Right kidney (tissue), 1 donor: ENCODE measurements around the gene BBC3.
"Not testable (repeated sequence)": the region's sequence is repeated elsewhere in the genome, so short reads cannot be mapped to it uniquely, and the experiment has no call there.

Experiments
- DNase-seq: peaks from one replicate; pipeline ENCODE4 v3.0.0-alpha.2; 2016

Gene BBC3

DNA sequence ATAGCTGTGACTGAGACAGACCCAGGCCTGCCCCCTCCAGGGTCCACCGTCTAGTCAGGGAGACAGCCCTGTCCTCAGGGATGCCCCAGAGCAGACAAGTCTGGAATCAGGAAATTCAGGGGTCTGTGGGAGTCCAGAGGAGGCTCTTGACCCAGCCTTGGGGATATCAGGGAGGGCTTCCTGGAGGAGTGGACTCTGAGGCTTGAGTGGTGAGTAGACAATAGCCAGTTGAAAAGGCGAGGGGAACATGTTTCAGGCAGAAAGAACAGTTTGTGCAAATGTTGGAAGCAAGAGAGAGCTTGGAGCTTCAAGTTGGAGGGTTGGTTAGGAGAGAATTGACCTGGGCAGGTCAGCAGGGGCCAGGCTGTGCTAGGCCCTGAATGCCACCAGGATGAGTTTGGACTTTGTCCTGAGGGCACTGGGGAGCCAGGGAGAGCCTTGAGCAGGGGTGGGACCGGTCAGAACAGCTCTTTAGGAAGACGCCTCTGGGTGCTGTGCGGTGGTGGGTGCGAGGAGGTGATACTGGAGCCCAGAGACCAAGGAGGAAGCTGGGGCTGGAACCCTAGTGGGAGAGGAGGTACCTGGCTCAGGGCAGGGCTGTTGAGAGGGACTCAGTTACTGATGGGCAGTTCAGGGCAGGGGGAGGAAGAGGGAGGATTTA is 28.0 kb upstream of the BBC3 start:
- no peak for DNase-seq

DNA sequence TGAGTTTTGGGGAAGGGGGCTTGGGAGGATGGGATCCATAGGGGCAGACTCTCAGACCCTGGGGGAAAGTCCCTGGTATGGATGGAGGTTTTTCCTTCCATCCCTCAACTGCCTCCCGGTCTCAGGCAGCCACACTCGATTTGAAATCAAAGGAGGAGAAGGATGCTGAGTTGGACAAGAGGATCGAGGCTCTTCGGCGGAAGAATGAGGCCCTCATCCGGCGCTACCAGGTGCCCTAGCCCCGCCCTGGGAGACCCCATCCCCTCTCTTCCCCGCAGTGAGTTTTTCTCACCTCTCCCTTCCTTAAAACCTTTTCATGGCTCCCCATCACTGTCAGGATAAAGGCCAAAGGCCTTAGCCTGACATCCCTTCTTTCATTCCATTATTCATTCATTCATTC is 27.4 kb upstream of the BBC3 start:
- no peak for DNase-seq

DNA sequence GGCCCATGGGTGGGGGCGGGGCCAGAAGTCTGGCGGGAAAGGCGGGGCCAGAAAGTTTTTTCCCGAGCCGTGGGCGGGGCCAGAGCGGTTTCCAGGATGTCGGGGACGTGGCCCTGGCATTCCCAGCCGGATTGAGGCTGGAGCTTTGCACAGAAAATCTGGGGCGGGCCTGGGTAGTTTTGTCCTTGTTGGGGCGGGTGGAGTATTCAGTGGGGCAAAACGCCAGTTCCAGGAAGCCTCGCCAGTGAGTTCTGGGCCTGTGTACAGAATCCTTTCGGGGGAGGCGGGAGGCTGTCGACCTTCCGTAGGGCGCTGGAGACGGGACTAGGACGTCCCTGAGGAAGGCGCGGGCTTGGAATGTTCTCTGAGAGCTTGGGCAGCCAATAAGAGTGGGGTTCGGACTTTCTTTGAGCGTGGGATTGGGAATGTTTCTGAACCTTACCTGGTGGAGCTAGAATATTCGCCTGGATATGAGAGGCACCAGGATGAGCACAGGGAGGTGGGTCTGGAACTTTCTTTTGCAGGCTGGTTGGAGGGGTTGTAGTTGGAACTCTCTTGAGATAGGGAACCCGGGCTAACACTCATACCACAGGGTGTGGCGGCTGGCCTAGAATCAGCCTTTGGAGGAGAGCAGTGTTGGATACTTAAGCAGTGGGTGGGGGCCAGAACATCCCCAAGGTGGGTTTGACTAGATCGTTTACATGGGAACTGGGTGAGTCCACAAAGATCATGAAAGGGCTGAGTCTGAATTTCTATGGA is 26.6 kb upstream of the BBC3 start:
- peak; percentile 88 for DNase-seq

DNA sequence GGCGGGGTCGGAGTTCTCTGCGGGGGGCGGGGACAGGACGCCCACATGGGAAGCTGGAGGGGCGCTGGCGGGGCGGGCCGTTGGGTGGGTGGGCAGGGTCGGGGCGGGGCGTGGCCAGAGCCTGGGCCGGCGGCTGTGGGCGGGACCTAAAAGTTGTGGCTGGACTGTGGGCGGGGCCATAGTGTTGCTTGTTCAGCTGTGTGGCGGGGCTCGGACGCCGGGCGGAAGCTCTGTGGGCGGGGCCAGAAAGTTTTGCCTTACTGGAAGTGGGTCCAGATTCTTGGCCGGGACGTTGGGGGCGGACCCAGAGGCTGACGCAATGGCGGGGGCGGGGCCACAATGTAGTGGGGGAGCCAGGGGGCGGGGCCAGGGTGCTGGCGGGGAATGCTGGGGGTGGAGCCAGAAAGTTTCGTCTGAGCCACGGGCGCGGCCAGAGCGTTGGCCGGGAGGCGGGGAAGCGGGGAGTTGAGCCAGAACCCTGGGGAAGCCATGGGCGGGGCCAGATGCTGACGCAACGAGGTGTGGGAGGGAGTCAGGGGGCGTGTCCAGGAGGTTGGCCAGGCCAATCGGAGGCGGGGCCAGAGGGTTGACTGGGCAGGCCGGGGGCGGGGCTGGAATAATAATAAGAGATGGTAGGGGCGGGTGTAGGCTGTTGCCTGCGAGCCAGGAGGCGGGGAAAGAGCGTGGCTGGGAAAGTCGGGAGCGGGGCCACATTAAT is 25.9 kb upstream of the BBC3 start:
- DNase-seq, result peak; percentile 89

DNA sequence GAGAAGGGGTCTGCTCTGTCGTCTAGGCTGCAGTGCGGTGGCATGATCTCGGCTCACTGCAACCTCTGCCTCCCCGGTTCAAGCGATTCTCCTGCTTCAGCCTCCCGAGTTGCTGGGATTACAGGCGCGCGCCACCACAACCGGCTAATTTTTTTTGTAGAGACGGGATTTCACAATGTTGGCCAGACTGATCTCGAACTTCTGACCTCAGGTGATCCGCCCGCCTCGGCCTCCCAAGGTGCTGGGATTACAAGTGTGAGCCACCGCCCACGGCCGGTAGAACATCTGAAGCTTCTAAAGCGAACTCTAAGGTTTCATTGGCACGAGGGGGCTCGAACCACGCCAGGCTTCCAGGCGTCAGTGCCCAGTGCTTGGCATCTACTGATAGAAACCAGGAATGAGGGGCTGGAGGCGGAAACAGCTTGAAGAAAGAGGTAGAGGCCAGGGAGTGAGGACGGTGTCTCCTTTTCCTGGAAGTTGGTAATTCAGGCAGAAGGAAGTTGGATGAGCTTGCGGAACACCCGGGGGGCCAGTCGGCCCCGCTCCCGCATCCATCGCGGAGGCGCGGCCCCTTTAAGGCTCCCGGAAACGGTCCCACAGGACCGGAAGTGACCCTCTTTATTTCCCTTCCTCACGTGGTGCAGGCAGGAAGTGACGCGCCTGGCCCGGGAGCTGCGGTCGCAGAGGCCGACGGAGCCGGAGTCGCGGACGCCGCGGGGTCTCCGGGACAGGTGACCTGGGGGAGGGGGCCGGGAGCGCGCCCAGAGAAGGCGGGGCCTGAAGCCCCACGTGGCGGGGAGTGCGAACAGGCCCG is 25.1 kb upstream of the BBC3 start, which contains the start of gene CCDC9:
Gene CCDC9, plus strand, starts transcription at position 647 of the 814 bp plus-strand sequence. CDS start 1,876 bp downstream, outside the sequence.
- peak; percentile 96 for DNase-seq

DNA sequence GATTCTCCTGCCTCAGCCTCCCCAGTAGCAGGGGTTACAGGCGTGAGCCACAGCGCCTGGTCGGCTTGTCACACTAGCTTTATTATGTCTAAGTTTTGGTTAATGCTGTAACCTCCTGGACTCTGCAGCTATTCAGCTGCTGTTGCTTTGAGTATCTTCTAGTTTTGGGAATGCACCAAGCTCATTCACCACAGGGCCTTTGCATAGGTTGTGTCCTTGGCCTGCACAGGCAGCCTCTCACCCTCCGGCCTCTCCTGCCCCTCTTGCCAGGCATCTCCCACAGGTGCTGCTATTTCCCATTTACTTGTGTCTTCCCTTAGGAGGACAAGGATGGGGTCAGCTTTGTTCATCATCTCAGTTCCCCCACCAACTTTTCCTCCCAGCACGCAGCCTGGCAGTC is 23.0 kb upstream of the BBC3 start:
- no peak for DNase-seq

DNA sequence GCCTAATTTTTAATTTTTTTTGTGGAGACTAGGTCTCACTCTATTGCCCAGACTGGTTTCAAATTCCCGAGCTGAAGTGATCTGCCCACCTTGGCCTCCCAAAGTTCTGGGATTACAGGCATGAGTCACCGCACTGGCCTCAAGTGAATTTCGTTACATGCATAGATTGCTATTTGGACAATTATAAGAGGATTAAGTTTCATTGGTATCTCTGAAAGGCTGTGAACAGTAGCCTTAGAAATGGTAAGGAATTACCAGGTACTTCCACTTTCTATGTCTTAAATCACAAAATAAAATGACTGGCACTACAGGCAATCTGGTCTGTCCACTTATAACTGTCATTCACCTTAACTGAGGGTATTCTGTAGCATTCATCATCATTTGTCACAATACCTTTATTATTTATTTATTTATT is 22.5 kb upstream of the BBC3 start:
- no peak for DNase-seq

DNA sequence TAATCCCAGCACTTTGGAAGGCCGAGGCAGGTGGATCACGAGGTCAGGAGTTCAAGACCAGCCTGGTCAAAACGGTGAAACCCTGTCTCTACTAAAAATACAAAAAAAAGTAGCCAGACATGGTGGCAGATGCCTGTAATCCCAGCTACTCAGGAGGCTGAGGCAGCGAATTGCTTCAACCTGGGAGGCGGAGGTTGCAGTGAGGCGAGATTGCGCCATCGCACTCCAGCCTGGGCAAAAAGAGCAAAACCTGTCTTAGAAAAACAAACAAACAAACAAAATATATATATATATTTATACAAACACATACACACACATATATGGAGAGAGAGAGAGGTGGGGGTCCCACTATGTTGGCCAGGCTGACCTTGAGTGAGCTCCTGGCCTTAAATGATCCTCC is 22.0 kb upstream of the BBC3 start:
- not testable (repeated sequence) for DNase-seq

DNA sequence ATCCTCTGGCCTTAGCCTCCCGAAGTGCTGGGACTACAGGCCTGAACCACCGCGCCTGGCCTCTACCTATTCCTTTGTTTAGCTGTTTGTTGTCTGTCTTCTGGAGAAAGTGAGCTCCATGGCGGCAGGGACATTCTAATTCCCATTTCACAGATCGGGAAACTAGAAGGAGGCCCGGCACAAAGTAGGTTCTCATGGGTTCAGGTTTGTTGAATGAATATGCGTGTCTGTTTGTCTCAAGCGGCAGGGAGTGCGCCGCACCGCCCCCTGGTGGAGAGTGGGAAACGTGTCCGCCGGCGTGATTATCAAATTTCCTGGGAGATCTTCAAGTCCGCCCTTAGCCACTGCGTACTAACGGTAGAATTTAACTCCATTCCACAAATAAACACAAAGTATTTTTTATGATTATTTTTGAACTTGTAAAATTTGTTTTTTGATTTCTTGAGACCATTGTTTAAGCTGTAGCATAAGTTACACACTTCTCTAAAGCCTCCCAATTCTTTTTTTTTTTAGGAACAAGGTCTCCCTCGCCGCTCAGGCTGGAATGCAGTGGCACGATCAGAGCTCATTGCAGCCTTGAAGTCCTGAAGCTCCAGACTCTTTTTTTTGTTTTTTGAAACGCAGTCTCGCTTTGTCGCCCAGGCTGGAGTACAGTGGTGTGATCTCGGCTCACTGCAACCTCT is 16.4 kb upstream of the BBC3 start:
- DNase-seq, result peak; percentile 48

DNA sequence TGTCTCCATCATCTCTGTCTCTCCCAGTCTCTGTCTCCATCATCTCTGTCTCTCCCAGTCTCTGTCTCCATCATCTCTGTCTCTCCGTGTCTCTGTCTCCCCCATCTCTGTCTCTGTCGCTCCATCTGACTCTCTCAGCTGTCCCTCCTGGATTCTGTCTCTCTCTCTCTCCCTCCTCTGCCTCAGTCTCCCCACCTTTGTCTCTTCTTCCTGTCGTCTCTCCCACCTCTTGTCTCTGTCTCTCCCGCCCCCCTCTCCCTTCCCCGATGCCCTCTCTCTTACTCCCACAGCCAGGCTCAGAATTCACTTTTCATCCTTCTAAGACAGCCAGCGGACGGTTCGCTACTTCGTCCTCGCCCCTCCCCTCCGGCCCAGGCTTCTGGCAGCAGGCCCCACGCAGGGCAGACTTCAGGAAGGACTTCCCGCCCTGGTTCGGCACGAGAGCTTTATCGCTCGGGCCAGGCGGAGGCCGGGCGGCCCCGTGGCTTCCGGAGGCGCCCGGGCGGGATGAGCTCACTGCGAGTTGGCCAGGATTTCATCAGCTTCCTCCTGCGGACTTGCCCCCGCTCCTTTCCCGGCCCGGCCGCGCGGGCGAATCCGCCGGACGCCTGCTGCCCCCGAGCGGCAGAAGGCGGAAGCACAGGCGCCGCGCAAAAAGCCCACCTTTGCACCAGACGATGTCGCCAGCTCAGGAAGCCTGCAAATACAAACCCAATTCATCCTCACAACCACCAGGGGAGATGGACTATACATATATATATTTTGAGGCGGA is 13.0 kb upstream of the BBC3 start:
- peak; percentile 90 for DNase-seq

DNA sequence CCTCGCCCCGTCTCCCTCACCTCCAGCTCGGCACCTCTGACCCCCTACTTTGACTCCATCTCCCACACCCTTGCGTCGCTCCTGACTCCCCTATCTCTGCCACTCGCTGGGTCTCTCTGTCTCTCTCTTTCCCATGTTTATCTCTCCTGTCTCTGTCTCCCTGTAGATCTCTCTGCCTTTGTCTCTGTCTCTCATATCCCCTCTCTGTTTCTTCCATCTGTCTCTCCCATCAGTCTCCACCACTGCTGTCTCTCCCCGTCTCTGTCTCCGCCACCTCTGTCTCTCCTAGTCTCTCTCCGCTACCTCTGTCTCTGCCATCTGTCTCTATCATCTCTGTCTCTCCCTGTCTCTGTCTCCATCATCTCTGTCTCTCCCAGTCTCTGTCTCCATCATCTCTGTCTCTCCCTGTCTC is 12.4 kb upstream of the BBC3 start:
- DNase-seq, result peak; percentile 38

DNA sequence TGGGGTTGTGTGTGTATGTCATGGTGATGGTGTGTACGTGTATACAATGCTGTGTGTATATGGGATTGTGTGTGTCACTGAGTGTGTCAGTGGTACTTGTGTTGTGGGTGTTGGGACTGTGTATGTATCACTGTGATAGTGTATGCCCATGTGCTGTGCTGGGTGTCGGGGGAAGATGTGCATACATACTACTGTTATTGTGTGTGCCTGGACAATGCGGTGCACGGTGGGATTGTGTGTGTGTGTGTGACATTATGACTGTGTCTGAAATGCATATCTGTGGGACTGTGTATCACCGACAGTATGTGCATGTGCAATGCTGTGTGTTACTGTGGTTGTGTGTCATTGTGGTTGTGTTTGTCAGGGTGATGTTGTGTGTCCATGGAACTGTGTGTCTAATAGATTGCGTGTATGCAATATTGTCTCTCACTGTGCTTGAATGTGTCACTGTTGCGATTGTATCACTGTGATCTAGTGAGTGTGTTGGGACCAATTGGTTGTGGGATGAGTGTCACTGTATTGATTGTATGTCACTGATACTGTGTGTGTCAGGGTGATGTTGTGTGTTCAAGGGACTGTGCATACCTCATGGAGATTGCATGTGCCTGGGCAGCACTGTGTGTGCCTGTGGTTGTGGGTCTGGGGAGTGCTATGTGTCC is 11.0 kb upstream of the BBC3 start:
- no peak for DNase-seq

DNA sequence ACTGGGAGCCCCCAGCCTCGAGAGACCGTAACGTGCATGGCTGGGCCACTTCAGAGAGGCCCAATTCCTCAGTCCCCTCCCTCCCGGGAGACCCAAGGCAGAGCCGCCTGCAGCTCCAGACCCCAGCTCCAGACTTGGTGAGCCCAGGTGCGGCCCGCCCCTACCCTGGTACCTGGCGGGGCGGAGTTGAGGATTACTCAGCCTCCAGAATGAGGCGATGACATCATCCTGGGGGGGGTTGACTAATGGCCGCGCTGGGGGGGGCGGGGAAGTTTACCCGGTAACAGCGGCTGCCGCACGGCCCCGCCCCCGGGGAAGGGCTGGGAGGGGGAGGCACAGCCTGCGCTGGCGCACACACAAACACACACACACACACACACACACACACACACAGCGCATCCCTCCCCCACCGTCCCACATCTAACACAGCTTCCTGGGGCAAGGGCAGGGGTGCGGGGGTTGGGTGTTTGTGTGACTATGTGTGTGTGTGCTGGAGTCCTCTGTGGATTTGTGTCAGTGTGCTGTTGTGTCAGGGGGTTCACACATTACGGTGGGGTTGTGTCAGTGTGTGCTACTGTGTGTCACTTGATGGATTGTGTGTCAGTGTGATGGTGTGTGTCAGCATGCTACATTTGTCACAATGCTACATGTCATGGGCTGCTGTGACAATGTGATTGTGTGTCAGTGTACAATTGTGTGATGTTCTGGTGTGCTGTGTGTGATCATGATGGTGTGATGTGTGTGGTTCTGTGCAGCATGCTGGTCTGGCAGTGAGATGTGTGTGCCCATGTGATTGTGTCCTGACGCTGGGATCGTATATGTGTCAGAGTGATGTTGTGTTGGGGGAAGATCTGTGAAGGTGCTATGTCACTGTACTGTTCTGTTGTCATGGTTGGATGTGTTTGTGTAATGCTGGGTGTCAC is 10.3 kb upstream of the BBC3 start:
- peak; percentile 44 for DNase-seq

DNA sequence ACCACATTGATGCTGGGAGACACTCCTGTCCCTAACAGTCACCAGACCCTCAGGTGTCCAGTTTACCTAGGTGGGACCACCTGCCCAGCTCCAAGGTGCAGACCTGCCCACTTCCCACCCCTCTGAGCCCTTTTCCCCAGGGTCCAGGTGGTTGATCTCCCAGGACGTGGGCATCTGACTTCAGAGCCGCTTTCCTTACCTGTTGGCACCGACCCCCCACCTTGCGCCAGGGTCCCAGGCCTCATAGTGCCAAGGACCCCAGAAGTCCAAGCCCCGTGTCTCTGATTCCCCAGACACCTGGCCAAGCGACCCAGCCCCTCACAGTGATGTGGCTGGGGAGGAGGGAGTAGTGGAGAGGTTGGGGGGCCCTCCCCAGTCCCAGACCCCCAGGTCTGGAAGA is 9.6 kb upstream of the BBC3 start:
- DNase-seq, result peak; percentile 29

DNA sequence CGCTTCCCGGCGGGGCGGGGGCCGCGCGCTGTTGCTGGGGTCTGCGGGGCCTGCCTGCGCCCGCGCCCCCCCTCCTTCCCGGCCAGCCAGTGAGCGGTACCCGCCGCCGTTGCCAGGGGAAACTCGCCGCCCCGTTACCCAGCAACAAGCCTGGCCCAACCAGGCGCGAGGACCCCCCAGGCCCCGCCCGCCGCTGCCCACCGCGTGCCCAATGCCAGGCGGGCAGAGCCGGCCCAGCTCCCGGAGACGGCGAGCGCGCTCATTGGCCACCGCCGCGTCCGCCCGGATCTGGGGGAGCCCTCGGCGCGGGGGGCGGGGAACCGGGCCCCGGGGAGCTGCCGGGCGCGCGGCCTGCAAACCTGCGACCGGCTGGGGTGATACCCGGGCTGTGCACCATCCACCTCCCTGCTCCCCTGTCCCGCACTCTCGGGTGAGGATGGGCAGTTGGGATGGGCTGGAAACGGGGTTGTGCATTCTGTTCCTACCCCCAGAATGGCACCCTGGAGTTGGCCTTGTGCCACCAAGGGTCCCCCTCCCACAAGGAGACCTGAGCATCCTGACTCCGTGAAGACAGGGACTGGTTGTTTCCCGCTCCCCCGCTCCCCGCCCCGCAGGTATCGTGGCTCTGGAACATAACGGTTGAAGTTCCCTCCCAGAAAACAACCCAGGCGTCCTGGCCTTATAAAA is 8.8 kb upstream of the BBC3 start:
- DNase-seq, result peak; percentile 57

DNA sequence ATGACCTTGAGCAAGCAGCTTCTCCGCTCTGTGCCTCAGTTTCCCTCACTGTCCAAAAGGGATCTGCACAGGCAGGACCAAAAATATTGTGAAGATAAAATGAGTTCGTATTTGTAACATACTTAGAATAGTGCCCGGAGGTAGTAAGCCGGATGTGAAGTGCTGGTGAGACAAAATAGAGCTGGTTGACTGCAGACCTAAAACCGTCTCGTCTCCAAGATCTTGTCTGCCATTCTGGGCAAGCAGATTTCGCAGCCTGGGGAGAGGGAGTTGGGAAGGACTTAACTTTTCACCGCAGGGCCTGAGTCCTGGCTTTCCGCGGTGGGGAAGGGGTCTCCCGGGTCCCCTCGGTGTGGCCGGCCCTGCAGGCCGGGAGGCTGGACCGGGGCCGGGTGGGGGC is 8.2 kb upstream of the BBC3 start:
- DNase-seq, result peak; percentile 32

DNA sequence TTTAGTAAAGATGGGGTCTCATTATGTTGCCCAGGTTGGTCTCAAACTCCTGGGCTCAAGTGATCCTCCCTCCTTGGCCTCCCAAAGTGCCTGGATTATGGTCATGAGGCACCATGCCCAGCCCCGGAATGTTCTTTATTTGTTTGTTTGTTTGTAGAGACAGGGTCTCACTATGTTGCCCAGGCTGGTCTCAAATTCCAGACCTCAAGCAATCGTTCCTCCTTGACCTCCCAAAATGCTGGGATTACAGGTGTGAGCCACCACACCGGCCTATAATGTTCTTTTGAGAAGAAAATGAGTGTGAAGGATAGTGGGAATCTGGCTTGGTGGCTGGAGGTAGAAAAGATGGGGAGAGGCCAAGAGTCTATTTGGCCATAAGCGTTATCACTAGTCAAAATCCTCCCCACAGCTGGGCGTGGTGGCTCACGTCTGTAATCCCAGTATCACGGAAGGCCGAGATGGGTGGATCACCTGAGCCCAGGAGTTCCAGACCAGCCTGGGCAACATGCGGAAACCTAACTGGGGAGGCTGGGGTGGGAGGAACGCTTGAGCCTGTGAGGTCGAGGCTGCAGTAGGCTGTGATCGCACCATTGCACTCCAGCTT is 5.2 kb upstream of the BBC3 start:
- no peak for DNase-seq
